ENCODE measurements around the gene POP5.

DNA sequence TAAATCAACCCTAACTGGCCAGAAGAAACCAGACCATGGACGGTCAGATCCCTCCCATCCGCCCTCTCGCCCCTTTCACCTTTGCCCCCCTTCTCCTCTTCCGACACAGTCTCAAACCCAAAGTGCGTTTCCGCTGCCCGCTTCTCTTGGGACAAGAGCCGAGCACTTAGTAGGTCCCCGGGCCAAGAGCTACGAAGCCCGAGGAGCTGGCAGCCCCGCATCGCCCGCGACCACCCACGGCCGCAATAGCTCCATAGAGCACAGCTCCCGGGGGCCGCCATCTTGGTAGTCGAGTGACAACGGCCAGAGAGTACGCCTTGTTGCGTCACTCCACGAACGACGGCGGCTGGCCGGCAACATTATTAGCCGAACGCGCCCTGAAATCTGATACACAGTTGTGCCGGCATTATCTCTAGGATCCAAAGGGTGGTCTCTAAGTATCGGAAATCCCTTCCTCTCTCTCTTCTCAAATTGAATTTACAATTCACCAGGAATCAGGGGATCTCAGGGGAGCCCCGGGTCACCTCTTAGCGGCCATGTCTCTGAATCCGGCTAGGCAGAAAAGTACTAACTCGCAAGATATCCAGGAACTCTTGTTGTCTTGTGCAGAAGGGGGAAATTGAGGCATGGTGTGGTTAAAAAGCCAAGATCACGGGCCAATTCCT lies 52.2 kb downstream of the POP5 start, which contains the start of gene COQ5:
- TF ChIP-seq, protein P1, sequence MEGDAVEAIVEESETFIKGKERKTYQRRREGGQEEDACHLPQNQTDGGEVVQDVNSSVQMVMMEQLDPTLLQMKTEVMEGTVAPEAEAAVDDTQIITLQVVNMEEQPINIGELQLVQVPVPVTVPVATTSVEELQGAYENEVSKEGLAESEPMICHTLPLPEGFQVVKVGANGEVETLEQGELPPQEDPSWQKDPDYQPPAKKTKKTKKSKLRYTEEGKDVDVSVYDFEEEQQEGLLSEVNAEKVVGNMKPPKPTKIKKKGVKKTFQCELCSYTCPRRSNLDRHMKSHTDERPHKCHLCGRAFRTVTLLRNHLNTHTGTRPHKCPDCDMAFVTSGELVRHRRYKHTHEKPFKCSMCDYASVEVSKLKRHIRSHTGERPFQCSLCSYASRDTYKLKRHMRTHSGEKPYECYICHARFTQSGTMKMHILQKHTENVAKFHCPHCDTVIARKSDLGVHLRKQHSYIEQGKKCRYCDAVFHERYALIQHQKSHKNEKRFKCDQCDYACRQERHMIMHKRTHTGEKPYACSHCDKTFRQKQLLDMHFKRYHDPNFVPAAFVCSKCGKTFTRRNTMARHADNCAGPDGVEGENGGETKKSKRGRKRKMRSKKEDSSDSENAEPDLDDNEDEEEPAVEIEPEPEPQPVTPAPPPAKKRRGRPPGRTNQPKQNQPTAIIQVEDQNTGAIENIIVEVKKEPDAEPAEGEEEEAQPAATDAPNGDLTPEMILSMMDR (IDR thresholded peaks at IDR 0.05 in 8 of 11, conservative IDR thresholded peaks at IDR 0.05 in 3 of 11), result peak in 1 of 11 experiments; percentile 8
- TF ChIP-seq POLR2A (IDR thresholded peaks at IDR 0.05), result no peak
